ENCODE measurements around the gene ZNRF3.
A peak's percentile ranks its signal among the peaks of the same experiment; 100 is the strongest.

Gene ZNRF3

DNA sequence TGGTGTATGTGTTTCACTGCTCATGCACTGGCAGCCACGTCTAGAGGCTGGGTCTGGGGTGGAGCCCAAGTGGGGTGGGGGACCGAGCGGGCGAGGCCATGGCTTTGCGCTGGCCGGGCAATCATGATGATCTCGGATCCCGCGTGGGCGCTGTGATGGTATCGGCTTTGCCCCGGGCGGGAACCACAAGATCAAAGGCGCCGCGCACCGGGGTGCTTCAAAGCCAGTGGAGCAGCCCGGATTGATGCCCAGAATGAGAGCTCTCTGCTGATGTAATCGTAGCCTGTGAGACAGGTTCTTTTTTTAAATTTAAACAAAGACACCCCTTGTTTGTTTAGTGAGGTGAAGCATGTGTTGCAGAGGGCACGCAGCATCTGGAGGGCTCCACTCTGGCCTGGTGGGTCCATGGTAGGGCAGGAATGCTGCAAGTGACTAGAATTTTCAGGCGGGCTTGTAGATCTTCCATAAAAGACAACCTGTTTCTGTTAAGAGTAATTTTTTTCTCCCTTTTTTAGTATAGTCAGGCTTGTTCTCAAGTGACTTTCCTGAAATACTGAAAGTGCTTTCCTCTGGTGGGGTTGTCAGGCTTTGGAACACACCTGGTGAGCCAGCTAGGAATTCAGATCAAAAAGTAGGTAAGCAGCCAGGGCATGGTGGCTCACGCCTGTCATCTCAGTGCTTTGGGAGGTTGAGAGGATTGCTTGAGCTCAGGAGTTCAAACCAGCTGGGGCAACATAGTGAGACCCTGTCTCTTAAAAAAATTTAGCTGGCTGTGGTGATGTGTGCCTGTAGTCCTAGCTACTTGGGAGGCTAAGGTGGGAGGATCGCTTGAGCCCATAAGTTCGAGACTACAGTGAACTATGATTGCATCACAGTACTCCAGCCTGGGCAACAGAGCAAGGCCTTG lies 40.7 kb downstream of the ZNRF3 start:
- Histone ChIP-seq H3K79me1 (ENCODE audit: low read depth, low read length) (no peaks in the 10 kb centered on the region), H3K14ac (ENCODE audit: low read length) (no peak overlapping the region), H3K18ac (ENCODE audit: low read length) (peak overlapping the region; percentile 49), H3K4me1 (ENCODE audit: control insufficient read depth in 2 of 2, insufficient read depth in 1 of 2, low read depth in 1 of 2, low read length in 2 of 2) (peaks cover 3 to 16% of the 10 kb centered on the region in 2 donors), H3K27me3 (ENCODE audit: control insufficient read depth in 3 of 3, insufficient read depth in 3 of 3, low read depth in 1 of 3, low read length in 3 of 3) (no peaks in the 10 kb centered on the region), H3K9me3 (replicated peaks in 1 of 2; ENCODE audit: control insufficient read depth in 2 of 2, insufficient read depth in 1 of 2, low read depth in 1 of 2, low read length in 2 of 2) (no peaks in the 10 kb centered on the region), H2BK12ac (ENCODE audit: low read length) (no peak overlapping the region), H2BK120ac (ENCODE audit: low read depth, low read length) (no peak overlapping the region), H2BK15ac (ENCODE audit: low read length) (no peak overlapping the region), H4K91ac (ENCODE audit: low read depth, low read length, poor library complexity) (no peak overlapping the region), H3K23ac (ENCODE audit: low read depth, low read length, poor library complexity) (no peak overlapping the region), H3K4ac (ENCODE audit: low read length) (no peak overlapping the region), H3K4me3 (ENCODE audit: low read length in 2 of 2) (no peak overlapping the region), H3K27ac (replicated peaks; ENCODE audit: low read length) (no peak overlapping the region), H2BK5ac (ENCODE audit: low read length) (no peak overlapping the region), H4K8ac (ENCODE audit: low read depth, low read length) (no peak overlapping the region), H2AK5ac (ENCODE audit: low read depth, low read length) (peak overlapping the region; percentile 40), H3K9ac (ENCODE audit: low read depth, low read length, poor library complexity) (no peak overlapping the region), H2AFZ (ENCODE audit: low read length) (no peak overlapping the region), H3K4me2 (ENCODE audit: insufficient read depth, low read length, poor library complexity, severe bottlenecking) (no peak overlapping the region), H3K36me3 (replicated peaks in 1 of 2; ENCODE audit: control insufficient read depth in 2 of 2, insufficient read depth in 2 of 2, low read length in 2 of 2) (peaks cover 0 to 5% of the 10 kb centered on the region in 2 donors)
- no CpG with 5 or more reads among the region's 24 CpGs for WGBS, 2 donors (ENCODE audit: extremely low coverage in 2 of 2, insufficient read length in 2 of 2, insufficient replicate concordance in 1 of 2)
- DNase-seq (ENCODE audit: low spot score): no peak

DNA sequence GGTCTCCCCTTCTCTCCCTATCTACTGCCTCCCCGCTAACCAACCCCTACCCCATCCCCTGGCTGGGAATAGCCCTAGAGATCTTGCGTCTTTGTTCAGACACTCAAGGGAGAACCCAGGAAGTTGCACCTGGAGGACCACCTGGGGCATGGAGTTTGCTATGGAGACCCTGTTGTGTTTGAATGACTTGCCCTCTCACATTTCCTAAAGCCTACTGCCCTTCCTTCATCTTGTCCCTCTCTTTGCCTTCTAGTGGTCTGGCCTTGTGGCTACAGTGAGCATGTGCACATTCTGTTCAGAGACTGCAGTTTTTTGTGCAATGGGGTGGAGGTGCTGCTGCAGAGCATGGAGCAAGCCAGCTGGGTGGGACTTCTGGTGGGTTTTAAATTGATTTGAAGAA lies 42.5 kb downstream of the ZNRF3 start:
- Histone ChIP-seq H2BK5ac (ENCODE audit: low read length) (no peak overlapping the region), H3K4me2 (ENCODE audit: insufficient read depth, low read length, poor library complexity, severe bottlenecking) (no peak overlapping the region), H4K8ac (ENCODE audit: low read depth, low read length) (no peak overlapping the region), H3K9me3 (replicated peaks in 1 of 2; ENCODE audit: control insufficient read depth in 2 of 2, insufficient read depth in 1 of 2, low read depth in 1 of 2, low read length in 2 of 2) (no peaks in the 10 kb centered on the region), H2AFZ (ENCODE audit: low read length) (no peak overlapping the region), H2BK12ac (ENCODE audit: low read length) (no peak overlapping the region), H3K4me3 (ENCODE audit: low read length in 2 of 2) (no peak overlapping the region), H3K36me3 (replicated peaks in 1 of 2; ENCODE audit: control insufficient read depth in 2 of 2, insufficient read depth in 2 of 2, low read length in 2 of 2) (peaks cover 0 to 5% of the 10 kb centered on the region in 2 donors), H3K4ac (ENCODE audit: low read length) (no peak overlapping the region), H3K27me3 (ENCODE audit: control insufficient read depth in 3 of 3, insufficient read depth in 3 of 3, low read depth in 1 of 3, low read length in 3 of 3) (no peaks in the 10 kb centered on the region), H3K23ac (ENCODE audit: low read depth, low read length, poor library complexity) (no peak overlapping the region), H3K9ac (ENCODE audit: low read depth, low read length, poor library complexity) (no peak overlapping the region), H3K4me1 (ENCODE audit: control insufficient read depth in 2 of 2, insufficient read depth in 1 of 2, low read depth in 1 of 2, low read length in 2 of 2) (peaks cover 0 to 16% of the 10 kb centered on the region in 2 donors), H2AK5ac (ENCODE audit: low read depth, low read length) (no peak overlapping the region), H3K14ac (ENCODE audit: low read length) (no peak overlapping the region), H4K91ac (ENCODE audit: low read depth, low read length, poor library complexity) (no peak overlapping the region), H3K18ac (ENCODE audit: low read length) (no peak overlapping the region), H2BK15ac (ENCODE audit: low read length) (no peak overlapping the region), H3K27ac (replicated peaks; ENCODE audit: low read length) (no peak overlapping the region), H3K79me1 (ENCODE audit: low read depth, low read length) (no peaks in the 10 kb centered on the region), H2BK120ac (ENCODE audit: low read depth, low read length) (no peak overlapping the region)
- WGBS, 2 donors (ENCODE audit: extremely low coverage in 2 of 2, insufficient read length in 2 of 2, insufficient replicate concordance in 1 of 2): no CpG with 5 or more reads among the region's 2 CpGs
- no peak for DNase-seq (ENCODE audit: low spot score)

DNA sequence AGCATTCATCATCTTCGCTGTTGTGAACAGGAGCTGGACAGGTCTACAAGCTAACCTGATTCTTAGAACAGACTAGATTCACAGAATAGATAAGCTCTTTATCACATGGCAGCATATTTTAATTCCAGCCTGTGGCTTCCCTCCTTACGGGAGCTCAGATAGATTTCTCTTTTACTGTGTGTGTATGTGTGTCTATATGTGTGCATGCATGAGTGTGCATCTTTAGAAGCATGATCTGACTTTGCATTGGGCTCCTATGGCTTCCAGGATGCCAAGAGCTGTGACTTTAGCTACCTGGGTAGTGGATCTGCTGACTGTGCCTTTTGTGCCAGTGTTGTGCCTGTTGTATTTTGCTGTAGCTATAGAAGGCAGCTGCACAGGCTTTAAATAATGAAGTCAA lies 44.3 kb downstream of the ZNRF3 start:
- no peak overlapping the region for H4K8ac ChIP-seq (ENCODE audit: low read depth, low read length)
- H2AFZ ChIP-seq (ENCODE audit: low read length): no peak overlapping the region
- H2BK5ac ChIP-seq (ENCODE audit: low read length): no peak overlapping the region
- H3K79me1 ChIP-seq (ENCODE audit: low read depth, low read length): no peaks in the 10 kb centered on the region
- H3K23ac ChIP-seq (ENCODE audit: low read depth, low read length, poor library complexity): no peak overlapping the region
- H3K27ac ChIP-seq (replicated peaks; ENCODE audit: low read length): no peak overlapping the region
- no CpG with 5 or more reads among the region's 2 CpGs for WGBS, 2 donors (ENCODE audit: extremely low coverage in 2 of 2, insufficient read length in 2 of 2, insufficient replicate concordance in 1 of 2)
- no peak overlapping the region for H2BK12ac ChIP-seq (ENCODE audit: low read length)
- no peak overlapping the region for H3K4me3 ChIP-seq (ENCODE audit: low read length in 2 of 2)
- no peak overlapping the region for H3K4ac ChIP-seq (ENCODE audit: low read length)
- H3K18ac ChIP-seq (ENCODE audit: low read length): no peak overlapping the region
- H3K9me3 ChIP-seq (replicated peaks in 1 of 2; ENCODE audit: control insufficient read depth in 2 of 2, insufficient read depth in 1 of 2, low read depth in 1 of 2, low read length in 2 of 2): no peaks in the 10 kb centered on the region
- H3K27me3 ChIP-seq (ENCODE audit: control insufficient read depth in 3 of 3, insufficient read depth in 3 of 3, low read depth in 1 of 3, low read length in 3 of 3): no peaks in the 10 kb centered on the region
- no peak overlapping the region for H2BK120ac ChIP-seq (ENCODE audit: low read depth, low read length)
- H2BK15ac ChIP-seq (ENCODE audit: low read length): no peak overlapping the region
- H3K4me1 ChIP-seq (ENCODE audit: control insufficient read depth in 2 of 2, insufficient read depth in 1 of 2, low read depth in 1 of 2, low read length in 2 of 2): peaks cover 0 to 15% of the 10 kb centered on the region in 2 donors
- peaks cover 0 to 5% of the 10 kb centered on the region in 2 donors for H3K36me3 ChIP-seq (replicated peaks in 1 of 2; ENCODE audit: control insufficient read depth in 2 of 2, insufficient read depth in 2 of 2, low read length in 2 of 2)
- no peak overlapping the region for H3K14ac ChIP-seq (ENCODE audit: low read length)
- no peak overlapping the region for H4K91ac ChIP-seq (ENCODE audit: low read depth, low read length, poor library complexity)
- no peak overlapping the region for H3K4me2 ChIP-seq (ENCODE audit: insufficient read depth, low read length, poor library complexity, severe bottlenecking)
- DNase-seq (ENCODE audit: low spot score): no peak
- H3K9ac ChIP-seq (ENCODE audit: low read depth, low read length, poor library complexity): no peak overlapping the region
- no peak overlapping the region for H2AK5ac ChIP-seq (ENCODE audit: low read depth, low read length)

DNA sequence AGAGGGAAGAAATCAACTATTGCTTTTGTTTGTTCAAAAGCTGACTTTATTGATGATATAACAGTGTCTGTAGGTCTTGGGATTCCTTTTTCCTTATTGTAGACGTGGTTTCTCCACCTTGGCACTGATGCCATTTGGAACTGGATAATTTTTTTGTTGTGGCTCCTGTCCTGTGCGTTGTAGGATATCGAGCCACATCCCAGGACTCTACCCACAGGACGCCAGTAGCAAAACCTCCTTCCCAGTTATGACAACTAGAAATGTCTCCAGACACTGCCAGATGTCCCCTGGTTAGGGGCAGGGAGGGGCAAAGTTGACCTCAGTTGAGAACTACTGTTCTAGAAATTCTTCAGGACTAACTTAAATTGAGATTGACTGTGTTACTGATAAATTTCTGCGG lies 45.8 kb downstream of the ZNRF3 start:
- Histone ChIP-seq H3K23ac (ENCODE audit: low read depth, low read length, poor library complexity) (no peak overlapping the region), H3K4me3 (ENCODE audit: low read length in 2 of 2) (no peak overlapping the region)
- no CpG with 5 or more reads among the region's 5 CpGs for WGBS, 2 donors (ENCODE audit: extremely low coverage in 2 of 2, insufficient read length in 2 of 2, insufficient replicate concordance in 1 of 2)

More for the DNA sequence above, 45.8 kb downstream of the ZNRF3 start:
- Histone ChIP-seq H2BK12ac (ENCODE audit: low read length) (no peak overlapping the region), H2BK120ac (ENCODE audit: low read depth, low read length) (no peak overlapping the region), H3K4me1 (ENCODE audit: control insufficient read depth in 2 of 2, insufficient read depth in 1 of 2, low read depth in 1 of 2, low read length in 2 of 2) (peaks cover 6 to 18% of the 10 kb centered on the region in 2 donors), H3K18ac (ENCODE audit: low read length) (no peak overlapping the region), H2BK15ac (ENCODE audit: low read length) (no peak overlapping the region), H2BK5ac (ENCODE audit: low read length) (no peak overlapping the region), H3K27me3 (ENCODE audit: control insufficient read depth in 3 of 3, insufficient read depth in 3 of 3, low read depth in 1 of 3, low read length in 3 of 3) (no peaks in the 10 kb centered on the region), H4K8ac (ENCODE audit: low read depth, low read length) (no peak overlapping the region), H3K79me1 (ENCODE audit: low read depth, low read length) (no peaks in the 10 kb centered on the region), H3K4ac (ENCODE audit: low read length) (no peak overlapping the region), H2AK5ac (ENCODE audit: low read depth, low read length) (no peak overlapping the region), H3K4me2 (ENCODE audit: insufficient read depth, low read length, poor library complexity, severe bottlenecking) (no peak overlapping the region), H3K14ac (ENCODE audit: low read length) (no peak overlapping the region), H2AFZ (ENCODE audit: low read length) (no peak overlapping the region), H4K91ac (ENCODE audit: low read depth, low read length, poor library complexity) (no peak overlapping the region), H3K27ac (replicated peaks; ENCODE audit: low read length) (no peak overlapping the region), H3K9me3 (replicated peaks in 1 of 2; ENCODE audit: control insufficient read depth in 2 of 2, insufficient read depth in 1 of 2, low read depth in 1 of 2, low read length in 2 of 2) (no peaks in the 10 kb centered on the region), H3K9ac (ENCODE audit: low read depth, low read length, poor library complexity) (no peak overlapping the region), H3K36me3 (replicated peaks in 1 of 2; ENCODE audit: control insufficient read depth in 2 of 2, insufficient read depth in 2 of 2, low read length in 2 of 2) (peaks cover 0 to 5% of the 10 kb centered on the region in 2 donors)
- no peak for DNase-seq (ENCODE audit: low spot score)
